ENCODE data around the gene CACNG5. TPM values are rescaled to one million over a fixed set of nuclear protein-coding genes. Genes with fewer than 3 reads are reported as not detected.

Gene CACNG5
- total and polyA plus RNA-seq, 7 experiments from 2014 or later, result not detected

GRCh38 chr17:66915792-66916191, 80.9 kb downstream of the CACNG5 start:
- H3K4me1 ChIP-seq (ENCODE audit: control insufficient read depth in 2 of 2, insufficient read depth in 2 of 2, low read length in 2 of 2), result no peaks in the 10 kb centered on the region
- DNase-seq, result no peak
- Mint-ChIP-seq H3K27ac (no peak overlapping the region), H3K27me3 (peaks cover 8 to 32% (median 23%) of the 10 kb centered on the region in 5 donors), H3K4me1 (peaks cover 0 to 4% (median 0%) of the 10 kb centered on the region in 7 donors), H3K9me3 (peaks cover 0 to 13% (median 0%) of the 10 kb centered on the region in 11 donors), H3K4me3 (no peak overlapping the region), H3K36me3 (peaks cover 0 to 5% (median 0%) of the 10 kb centered on the region in 5 donors)
- H3K36me3 ChIP-seq (ENCODE audit: control insufficient read depth in 2 of 3, insufficient read depth in 3 of 3, low read length in 3 of 3), result no peaks in the 10 kb centered on the region
- no peak overlapping the region for H3K27ac ChIP-seq (ENCODE audit: low read depth, low read length)
- ChIA-PET CTCF (no interaction called here), POLR2A (no interaction called here)
- H3K4me3 ChIP-seq (ENCODE audit: low read length), result no peak overlapping the region
- H3K9me3 ChIP-seq (ENCODE audit: control insufficient read depth in 2 of 3, low read length in 3 of 3), result no peaks in the 10 kb centered on the region
- H3K27me3 ChIP-seq (ENCODE audit: control insufficient read depth in 2 of 2, insufficient read depth in 2 of 2, low read length in 2 of 2), result no peaks in the 10 kb centered on the region
- ATAC-seq, result no peak
- intact Hi-C loops (cut with micrococcal nuclease), result no loop called here

GRCh38 chr17:66916946-66917345, 82.0 kb downstream of the CACNG5 start:
- no peaks in the 10 kb centered on the region for H3K36me3 ChIP-seq (ENCODE audit: control insufficient read depth in 2 of 3, insufficient read depth in 3 of 3, low read length in 3 of 3)
- DNase-seq (no peak), ATAC-seq (no peak)
- Mint-ChIP-seq H3K4me3 (no peak overlapping the region), H3K27ac (no peak overlapping the region), H3K36me3 (peaks cover 0 to 5% (median 4%) of the 10 kb centered on the region in 5 donors), H3K9me3 (peaks cover 0 to 18% (median 4%) of the 10 kb centered on the region in 11 donors), H3K27me3 (peaks cover 12 to 32% (median 23%) of the 10 kb centered on the region in 5 donors), H3K4me1 (peaks cover 0 to 4% (median 0%) of the 10 kb centered on the region in 7 donors)
- H3K4me3 ChIP-seq (ENCODE audit: low read length), result no peak overlapping the region
- H3K4me1 ChIP-seq (ENCODE audit: control insufficient read depth in 2 of 2, insufficient read depth in 2 of 2, low read length in 2 of 2), result no peaks in the 10 kb centered on the region
- intact Hi-C loops (cut with micrococcal nuclease), result no loop called here
- no peaks in the 10 kb centered on the region for H3K9me3 ChIP-seq (ENCODE audit: control insufficient read depth in 2 of 3, low read length in 3 of 3)
- no peak overlapping the region for H3K27ac ChIP-seq (ENCODE audit: low read depth, low read length)
- H3K27me3 ChIP-seq (ENCODE audit: control insufficient read depth in 2 of 2, insufficient read depth in 2 of 2, low read length in 2 of 2), result no peaks in the 10 kb centered on the region
- CTCF ChIA-PET, result no interaction called here
- POLR2A ChIA-PET, result interaction anchor here (0.6 kb wide), 1 partner anchor 248 kb away, joined by 3 read pairs; no protein-coding TSS in a partner anchor

GRCh38 chr17:66918896-66919295, 84.0 kb downstream of the CACNG5 start:
- ChIA-PET CTCF (interaction anchor here (0.6 kb wide), 1 partner anchor 717 kb away, joined by 3 read pairs; no protein-coding TSS in a partner anchor), POLR2A (no interaction called here)
- peaks cover 0 to 4% (median 0%) of the 10 kb centered on the region in 7 donors for H3K4me1 Mint-ChIP-seq
- H3K4me3 ChIP-seq (ENCODE audit: low read length), result no peak overlapping the region
- no peak for DNase-seq
- no peak overlapping the region for H3K27ac Mint-ChIP-seq
- no peaks in the 10 kb centered on the region for H3K9me3 ChIP-seq (ENCODE audit: control insufficient read depth in 2 of 3, low read length in 3 of 3)
- H3K4me3 Mint-ChIP-seq, result no peak overlapping the region
- no peaks in the 10 kb centered on the region for H3K36me3 ChIP-seq (ENCODE audit: control insufficient read depth in 2 of 3, insufficient read depth in 3 of 3, low read length in 3 of 3)
- ATAC-seq, result no peak
- H3K4me1 ChIP-seq (ENCODE audit: control insufficient read depth in 2 of 2, insufficient read depth in 2 of 2, low read length in 2 of 2), result no peaks in the 10 kb centered on the region
- H3K9me3 Mint-ChIP-seq, result peaks cover 0 to 20% (median 6%) of the 10 kb centered on the region in 11 donors
- H3K36me3 Mint-ChIP-seq, result peaks cover 0 to 5% (median 4%) of the 10 kb centered on the region in 5 donors
- H3K27ac ChIP-seq (ENCODE audit: low read depth, low read length), result no peak overlapping the region
- H3K27me3 ChIP-seq (ENCODE audit: control insufficient read depth in 2 of 2, insufficient read depth in 2 of 2, low read length in 2 of 2), result no peaks in the 10 kb centered on the region
- H3K27me3 Mint-ChIP-seq, result peaks cover 18 to 30% (median 25%) of the 10 kb centered on the region in 5 donors
- intact Hi-C loops (cut with micrococcal nuclease), result no loop called here

DNA sequence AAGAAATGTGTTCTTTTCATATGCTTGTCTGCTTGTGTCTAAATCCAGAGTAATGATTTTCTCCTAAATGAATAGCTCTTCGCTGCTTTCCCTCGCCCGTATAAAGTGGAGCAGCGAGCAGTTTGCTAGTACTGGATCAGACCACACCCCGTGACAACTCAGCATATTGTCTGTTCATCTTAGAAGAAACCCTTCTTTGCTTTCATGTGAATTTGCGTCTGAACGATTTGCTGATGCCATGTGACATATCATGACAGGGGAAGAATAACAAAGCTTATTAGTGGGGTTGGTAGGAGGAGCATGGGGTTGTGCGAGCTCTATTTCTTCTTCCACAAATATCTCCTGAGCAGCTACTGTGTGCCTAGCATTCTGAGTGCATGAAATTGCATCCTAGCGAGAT, 85.5 kb downstream of the CACNG5 start:
- H3K9me3 ChIP-seq (ENCODE audit: control insufficient read depth in 2 of 3, low read length in 3 of 3), result no peaks in the 10 kb centered on the region
- H3K4me3 ChIP-seq (ENCODE audit: low read length), result no peak overlapping the region
- H3K27ac Mint-ChIP-seq, result no peak overlapping the region
- H3K27ac ChIP-seq (ENCODE audit: low read depth, low read length), result no peak overlapping the region
- ATAC-seq (no peak), DNase-seq (no peak)
- no peaks in the 10 kb centered on the region for H3K4me1 ChIP-seq (ENCODE audit: control insufficient read depth in 2 of 2, insufficient read depth in 2 of 2, low read length in 2 of 2)
- no peaks in the 10 kb centered on the region for H3K36me3 ChIP-seq (ENCODE audit: control insufficient read depth in 2 of 3, insufficient read depth in 3 of 3, low read length in 3 of 3)
- intact Hi-C loops (cut with micrococcal nuclease), result no loop called here
- peaks cover 0 to 20% (median 6%) of the 10 kb centered on the region in 11 donors for H3K9me3 Mint-ChIP-seq
- POLR2A ChIA-PET, result interaction anchor here (0.6 kb wide), 1 partner anchor 421 kb away, joined by 3 read pairs; no protein-coding TSS in a partner anchor
- H3K27me3 ChIP-seq (ENCODE audit: control insufficient read depth in 2 of 2, insufficient read depth in 2 of 2, low read length in 2 of 2), result no peaks in the 10 kb centered on the region
- CTCF ChIA-PET, result no interaction called here
- peaks cover 0 to 5% (median 4%) of the 10 kb centered on the region in 5 donors for H3K36me3 Mint-ChIP-seq
- H3K4me3 Mint-ChIP-seq, result no peak overlapping the region
- peaks cover 0 to 4% (median 0%) of the 10 kb centered on the region in 7 donors for H3K4me1 Mint-ChIP-seq
- peaks cover 18 to 36% (median 31%) of the 10 kb centered on the region in 5 donors for H3K27me3 Mint-ChIP-seq

- Histone ChIP-seq H3K27me3 (ENCODE audit: control insufficient read depth in 2 of 2, insufficient read depth in 2 of 2, low read length in 2 of 2) (no peaks in the 10 kb centered on the region), H3K4me3 (ENCODE audit: low read length) (no peak overlapping the region), H3K4me1 (ENCODE audit: control insufficient read depth in 2 of 2, insufficient read depth in 2 of 2, low read length in 2 of 2) (no peaks in the 10 kb centered on the region), H3K36me3 (ENCODE audit: control insufficient read depth in 2 of 3, insufficient read depth in 3 of 3, low read length in 3 of 3) (no peaks in the 10 kb centered on the region), H3K27ac (ENCODE audit: low read depth, low read length) (no peak overlapping the region), H3K9me3 (ENCODE audit: control insufficient read depth in 2 of 3, low read length in 3 of 3) (no peaks in the 10 kb centered on the region)
- Mint-ChIP-seq H3K36me3 (peaks cover 0 to 5% (median 4%) of the 10 kb centered on the region in 5 donors), H3K9me3 (peaks cover 0 to 20% (median 6%) of the 10 kb centered on the region in 11 donors), H3K27me3 (peaks cover 18 to 36% (median 31%) of the 10 kb centered on the region in 5 donors), H3K4me1 (peaks cover 0 to 4% (median 0%) of the 10 kb centered on the region in 7 donors), H3K4me3 (no peak overlapping the region), H3K27ac (no peak overlapping the region)
- no peak for ATAC-seq
- CTCF ChIA-PET, result no interaction called here
- POLR2A ChIA-PET, result interaction anchor here (0.6 kb wide), 1 partner anchor 420 kb away, joined by 3 read pairs; no protein-coding TSS in a partner anchor
- DNase-seq, result no peak
- intact Hi-C loops (cut with micrococcal nuclease), result no loop called here
Observed at GRCh38 chr17:66920950-66921349, 86.0 kb downstream of the CACNG5 start.

DNA sequence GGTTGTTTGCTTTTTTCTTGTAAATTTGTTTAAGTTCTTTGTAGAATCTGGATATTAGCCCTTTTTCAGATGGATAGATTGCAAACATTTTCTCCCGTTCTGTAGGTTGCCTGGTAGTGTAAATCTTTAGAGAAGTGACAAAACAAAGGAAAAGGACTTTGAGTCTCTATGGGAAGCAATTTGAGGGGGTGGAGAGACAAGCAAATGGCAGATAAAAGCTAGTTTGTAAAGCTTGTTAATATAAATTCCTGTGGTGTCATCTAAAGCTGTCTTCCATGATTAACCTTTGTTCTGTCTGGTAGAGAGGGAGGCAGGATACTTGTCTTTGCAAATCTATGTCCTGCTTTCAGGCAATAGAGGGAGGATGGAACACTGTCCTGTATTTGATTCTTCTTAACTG, 89.0 kb downstream of the CACNG5 start:
- ChIA-PET CTCF (no interaction called here), POLR2A (no interaction called here)
- H3K4me3 Mint-ChIP-seq, result no peak overlapping the region
- H3K36me3 ChIP-seq (ENCODE audit: control insufficient read depth in 2 of 3, insufficient read depth in 3 of 3, low read length in 3 of 3), result no peaks in the 10 kb centered on the region
- H3K4me1 Mint-ChIP-seq, result peaks cover 0 to 4% (median 0%) of the 10 kb centered on the region in 7 donors
- no peaks in the 10 kb centered on the region for H3K9me3 ChIP-seq (ENCODE audit: control insufficient read depth in 2 of 3, low read length in 3 of 3)
- H3K27me3 ChIP-seq (ENCODE audit: control insufficient read depth in 2 of 2, insufficient read depth in 2 of 2, low read length in 2 of 2), result no peaks in the 10 kb centered on the region
- no peak overlapping the region for H3K27ac Mint-ChIP-seq
- peaks cover 0 to 14% (median 3%) of the 10 kb centered on the region in 11 donors for H3K9me3 Mint-ChIP-seq
- H3K27ac ChIP-seq (ENCODE audit: low read depth, low read length), result no peak overlapping the region
- no peaks in the 10 kb centered on the region for H3K4me1 ChIP-seq (ENCODE audit: control insufficient read depth in 2 of 2, insufficient read depth in 2 of 2, low read length in 2 of 2)
- H3K36me3 Mint-ChIP-seq, result peaks cover 0 to 5% (median 0%) of the 10 kb centered on the region in 5 donors
- H3K27me3 Mint-ChIP-seq, result peaks cover 33 to 47% (median 43%) of the 10 kb centered on the region in 5 donors
- H3K4me3 ChIP-seq (ENCODE audit: low read length), result no peak overlapping the region
- no peak for ATAC-seq
- intact Hi-C loops (cut with micrococcal nuclease), result no loop called here
- DNase-seq, result no peak

Data from naive thymus-derived CD4-positive, alpha-beta T cell (primary cell).